GM12892 (cell line): ENCODE data around the gene TMC6. TPM values are rescaled to one million over a fixed set of nuclear protein-coding genes. Genes with fewer than 3 reads are reported as not detected.
A peak's percentile ranks its signal among the peaks of the same experiment; 100 is the strongest.
"Not testable (repeated sequence)": the region's sequence is repeated elsewhere in the genome, so short reads cannot be mapped to it uniquely, and the experiment has no call there.

Experiments
- DNase-seq: peaks from one replicate; pipeline ENCODE4 v3.0.0; 2011; ENCODE audit not compliant: insufficient read length
- FAIRE-seq: peaks from 2 replicates; lab custom pipeline; 2011; peaks lifted over from hg19 to GRCh38; lab: Jason Lieb, UNC
- POLR2A ChIP-seq: IDR thresholded peaks from 2 replicates; pipeline ENCODE4 v1.6.1; 2011; ENCODE audit warnings: low read depth, low read length, control low read depth
- POLR2AphosphoS5 ChIP-seq: IDR thresholded peaks from 2 replicates; pipeline ENCODE4 v1.6.1; 2011; ENCODE audit warnings: low read depth, low read length, control low read depth
- TAF1 ChIP-seq: IDR thresholded peaks from 2 replicates; pipeline ENCODE4 v1.6.1; 2011; ENCODE audit warnings: low read depth, mild to moderate bottlenecking, control low read depth, low read length, borderline replicate concordance
- polyA plus RNA-seq: library from polyadenylated mRNA; unstranded; fragments of >200 nt; gene quantifications from one replicate; pipeline ENCODE4 v1.2.1, GENCODE V29; 2012; ENCODE audit warnings: missing spikeins, inconsistent platforms; ENCODE audit not compliant: missing spikeins

The TMC6 gene
- 55.0 TPM for polyA plus RNA-seq

GRCh38 chr17:78128551-78129350, at the start of gene TMC6:
TMC6 (minus strand) TSS chr17:78128755; CDS start chr17:78126832, 1,923 bp downstream.
- DNase-seq (peak; percentile 82), FAIRE-seq (peak; percentile 87)
- TF ChIP-seq POLR2AphosphoS5, result peak; percentile 16; the same call in 1 of the 2 replicates
- TF ChIP-seq POLR2A, result peak; percentile 44; the same call in 1 of the 2 replicates
- TF ChIP-seq TAF1, result no peak

GRCh38 chr17:78176548-78177025, 48.0 kb upstream of the TMC6 start:
- DNase-seq, result peak; percentile 71
- FAIRE-seq, result peak; percentile 42
- TF ChIP-seq TAF1 (no peak), POLR2A (no peak), POLR2AphosphoS5 (peak; percentile 83)

GRCh38 chr17:78175643-78175981, 47.1 kb upstream of the TMC6 start:
- FAIRE-seq (no peak), DNase-seq (no peak)
- TF ChIP-seq POLR2AphosphoS5, result no peak; the same call in 1 of the 2 replicates
- no peak for TF ChIP-seq TAF1
- no peak; the same call in 1 of the 2 replicates for TF ChIP-seq POLR2A

GRCh38 chr17:78174870-78175642, 46.5 kb upstream of the TMC6 start:
- TF ChIP-seq TAF1 (no peak), POLR2A (peak; percentile 50)
- no peak for DNase-seq
- FAIRE-seq, result no peak

- DNase-seq (no peak), FAIRE-seq (no peak)
- peak; percentile 92 for TF ChIP-seq POLR2AphosphoS5
- TF ChIP-seq POLR2A, result peak; percentile 90
- TF ChIP-seq TAF1, result no peak
Observed at GRCh38 chr17:78174346-78174869, 45.9 kb upstream of the TMC6 start.

GRCh38 chr17:78173097-78173715, 44.7 kb upstream of the TMC6 start:
- TF ChIP-seq POLR2A (peak; percentile 52), TAF1 (no peak), POLR2AphosphoS5 (peak; percentile 47; the same call in 1 of the 2 replicates)
- DNase-seq (peak; percentile 62), FAIRE-seq (peak; percentile 85)

- FAIRE-seq (peak; percentile 61), DNase-seq (no peak)
- no peak; the same call in 1 of the 2 replicates for TF ChIP-seq POLR2A
- TF ChIP-seq POLR2AphosphoS5, result no peak
- TF ChIP-seq TAF1, result no peak
Observed at GRCh38 chr17:78172249-78173051, 43.9 kb upstream of the TMC6 start.

GRCh38 chr17:78171591-78172248, 43.2 kb upstream of the TMC6 start:
- FAIRE-seq, DNase-seq: not testable (repeated sequence)

GRCh38 chr17:78170692-78171590, 42.4 kb upstream of the TMC6 start:
- 0 out of 2 replicates have a peak, but pooled peaks have one; percentile 21 for TF ChIP-seq POLR2AphosphoS5
- TF ChIP-seq POLR2A, result peak; percentile 30; the same call in 1 of the 2 replicates
- no peak for TF ChIP-seq TAF1
- no peak for FAIRE-seq

More at GRCh38 chr17:78170692-78171590, 42.4 kb upstream of the TMC6 start:
- no peak for DNase-seq
